ENCODE data around the gene ZNF804B.

DNA sequence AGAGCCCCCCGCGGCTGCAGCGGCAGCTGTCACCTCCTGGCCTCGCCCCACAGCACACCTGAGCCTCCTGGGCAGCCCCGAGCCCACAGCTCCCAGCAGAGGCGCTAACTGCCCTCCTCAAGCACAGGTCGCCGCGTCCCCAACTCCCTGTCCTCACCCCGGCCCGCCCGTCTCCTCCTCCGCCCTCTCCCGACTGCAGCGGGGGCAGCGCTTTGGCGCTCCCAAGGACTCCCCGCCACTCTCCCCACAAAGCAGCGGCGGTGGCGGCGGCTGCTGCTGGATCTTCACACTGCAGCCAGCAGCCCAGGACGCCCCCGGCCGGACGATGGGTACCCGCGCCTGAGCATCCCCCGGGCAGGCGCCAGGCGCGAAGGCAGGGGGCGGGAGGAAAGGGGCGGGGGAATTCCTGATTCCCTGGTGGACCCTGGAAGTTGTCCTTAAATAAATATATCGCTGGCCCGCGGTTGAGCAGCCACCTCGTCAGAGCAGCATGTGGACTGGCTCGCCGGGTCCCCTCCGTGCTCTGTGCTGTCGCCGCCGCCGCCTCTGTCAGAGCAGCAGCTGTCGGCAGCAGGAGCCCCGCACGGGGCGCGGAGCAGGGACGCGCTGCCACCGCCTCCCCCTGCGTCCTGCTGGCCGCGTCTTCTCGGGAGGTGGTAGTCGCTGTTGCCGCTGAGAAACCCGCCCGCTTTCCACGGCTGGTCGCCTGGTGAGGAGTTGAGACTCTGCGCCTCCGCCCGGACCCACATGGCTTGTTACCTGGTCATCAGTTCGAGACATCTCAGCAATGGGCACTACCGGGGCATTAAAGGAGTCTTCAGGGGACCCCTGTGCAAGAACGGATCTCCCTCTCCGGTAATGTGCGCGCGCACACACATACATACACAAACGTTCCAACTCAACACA is at the start of gene ZNF804B:
- TF ChIP-seq, protein P1, sequence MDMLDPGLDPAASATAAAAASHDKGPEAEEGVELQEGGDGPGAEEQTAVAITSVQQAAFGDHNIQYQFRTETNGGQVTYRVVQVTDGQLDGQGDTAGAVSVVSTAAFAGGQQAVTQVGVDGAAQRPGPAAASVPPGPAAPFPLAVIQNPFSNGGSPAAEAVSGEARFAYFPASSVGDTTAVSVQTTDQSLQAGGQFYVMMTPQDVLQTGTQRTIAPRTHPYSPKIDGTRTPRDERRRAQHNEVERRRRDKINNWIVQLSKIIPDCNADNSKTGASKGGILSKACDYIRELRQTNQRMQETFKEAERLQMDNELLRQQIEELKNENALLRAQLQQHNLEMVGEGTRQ (IDR thresholded peaks at IDR 0.05; ENCODE audit: low read depth, low read length) = no peak
- TF ChIP-seq CTCF (conservative IDR thresholded peaks at IDR 0.05; ENCODE audit: low read depth, low read length) (no peak), RAD21 (IDR thresholded peaks at IDR 0.05; ENCODE audit: low read length) (no peak), FOS (IDR thresholded peaks at IDR 0.05; ENCODE audit: low read depth, low read length) (no peak), BHLHE40 (IDR thresholded peaks at IDR 0.05; ENCODE audit: low read depth, low read length) (no peak)
